ENCODE measurements around the gene ACSL6.

- TF ChIP-seq, protein P1, sequence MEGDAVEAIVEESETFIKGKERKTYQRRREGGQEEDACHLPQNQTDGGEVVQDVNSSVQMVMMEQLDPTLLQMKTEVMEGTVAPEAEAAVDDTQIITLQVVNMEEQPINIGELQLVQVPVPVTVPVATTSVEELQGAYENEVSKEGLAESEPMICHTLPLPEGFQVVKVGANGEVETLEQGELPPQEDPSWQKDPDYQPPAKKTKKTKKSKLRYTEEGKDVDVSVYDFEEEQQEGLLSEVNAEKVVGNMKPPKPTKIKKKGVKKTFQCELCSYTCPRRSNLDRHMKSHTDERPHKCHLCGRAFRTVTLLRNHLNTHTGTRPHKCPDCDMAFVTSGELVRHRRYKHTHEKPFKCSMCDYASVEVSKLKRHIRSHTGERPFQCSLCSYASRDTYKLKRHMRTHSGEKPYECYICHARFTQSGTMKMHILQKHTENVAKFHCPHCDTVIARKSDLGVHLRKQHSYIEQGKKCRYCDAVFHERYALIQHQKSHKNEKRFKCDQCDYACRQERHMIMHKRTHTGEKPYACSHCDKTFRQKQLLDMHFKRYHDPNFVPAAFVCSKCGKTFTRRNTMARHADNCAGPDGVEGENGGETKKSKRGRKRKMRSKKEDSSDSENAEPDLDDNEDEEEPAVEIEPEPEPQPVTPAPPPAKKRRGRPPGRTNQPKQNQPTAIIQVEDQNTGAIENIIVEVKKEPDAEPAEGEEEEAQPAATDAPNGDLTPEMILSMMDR (IDR thresholded peaks at IDR 0.05), result no peak
- TF ChIP-seq POLR2AphosphoS5 (IDR thresholded peaks at IDR 0.05), result no peak
Observed at GRCh38 chr5:131966551-131966950, 44.9 kb downstream of the ACSL6 start.
